Measurements from ENCODE around the gene KANTR. TPM values are rescaled to one million over a fixed set of nuclear protein-coding genes. Genes with fewer than 3 reads are reported as not detected.

KANTR gene
- polyA plus RNA-seq, 1 donor from 2014 or later = 37.5 TPM

DNA sequence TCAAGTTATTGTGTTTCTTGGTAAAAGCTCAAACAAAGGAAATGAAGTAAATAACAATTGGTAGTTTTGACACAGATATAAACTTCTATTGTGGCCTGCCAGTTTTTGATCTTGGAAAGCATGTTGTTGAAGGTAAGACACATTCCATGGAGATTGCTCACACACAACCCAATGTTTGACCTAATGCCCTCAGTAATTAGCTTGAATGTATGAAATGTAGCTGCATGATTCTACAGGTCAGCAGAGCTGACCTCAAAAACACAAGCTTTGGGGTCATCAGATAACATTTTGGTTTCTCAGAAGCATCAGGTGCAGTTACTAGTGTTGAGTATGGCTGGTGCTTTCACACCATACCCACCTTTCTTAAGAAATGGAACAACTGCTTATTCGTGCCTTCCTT lies 28.8 kb upstream of the KANTR start:
- Histone ChIP-seq H3K9me3 (ENCODE audit: low read length) (no peaks in the 10 kb centered on the region), H3F3A (ENCODE audit: insufficient read depth, low read length, poor library complexity, severe bottlenecking) (no peaks in the 10 kb centered on the region), H3K79me2 (replicated peaks; ENCODE audit: insufficient read depth, low read length) (no peaks in the 10 kb centered on the region), H3K9ac (ENCODE audit: low read length) (no peak overlapping the region), H3K4me2 (ENCODE audit: low read length) (no peak overlapping the region), H3K27me3 (ENCODE audit: insufficient read depth, low read depth, low read length) (no peaks in the 10 kb centered on the region), H3K27ac (ENCODE audit: low read length) (no peak overlapping the region), H3K9me2 (ENCODE audit: insufficient read depth, low read length) (no peaks in the 10 kb centered on the region), H3K36me3 (ENCODE audit: insufficient read depth, low read length) (no peaks in the 10 kb centered on the region), H3K4me3 (ENCODE audit: low read length) (no peak overlapping the region), H2AFZ (ENCODE audit: low read depth, low read length) (no peak overlapping the region), H4K20me1 (ENCODE audit: insufficient read depth) (no peaks in the 10 kb centered on the region)
- TF ChIP-seq MXI1 (conservative IDR thresholded peaks at IDR 0.05; ENCODE audit: poor library complexity, severe bottlenecking) (no peak), TAF1 (IDR thresholded peaks at IDR 0.05; ENCODE audit: low read depth) (no peak)

DNA sequence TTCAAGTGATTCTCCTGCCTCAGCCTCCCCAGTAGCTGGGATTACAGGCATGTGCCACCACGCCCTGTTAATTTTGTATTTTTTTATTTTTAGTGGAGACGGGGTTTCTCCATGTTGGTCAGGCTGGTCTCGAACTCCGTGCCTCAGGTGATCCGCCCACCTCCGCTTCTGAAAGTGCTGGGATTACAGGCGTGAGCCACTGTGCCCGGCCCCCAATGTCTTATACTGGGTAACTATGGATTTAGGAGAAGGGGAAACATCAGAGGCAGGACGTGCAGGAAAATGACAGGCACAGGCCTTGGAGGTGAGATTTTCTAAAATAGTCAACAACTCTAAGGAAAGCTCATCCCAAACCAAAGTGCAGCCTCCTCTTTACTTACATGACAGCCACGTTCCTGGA lies 22.9 kb upstream of the KANTR start:
- no peaks in the 10 kb centered on the region for H3F3A ChIP-seq (ENCODE audit: insufficient read depth, low read length, poor library complexity, severe bottlenecking)
- no peaks in the 10 kb centered on the region for H3K79me2 ChIP-seq (replicated peaks; ENCODE audit: insufficient read depth, low read length)
- H4K20me1 ChIP-seq (ENCODE audit: insufficient read depth) = no peaks in the 10 kb centered on the region
- H3K4me2 ChIP-seq (ENCODE audit: low read length) = no peak overlapping the region
- no peak overlapping the region for H3K27ac ChIP-seq (ENCODE audit: low read length)
- no peak overlapping the region for H3K4me3 ChIP-seq (ENCODE audit: low read length)
- H3K27me3 ChIP-seq (ENCODE audit: insufficient read depth, low read depth, low read length) = no peaks in the 10 kb centered on the region
- no peak overlapping the region for H3K9ac ChIP-seq (ENCODE audit: low read length)
- TF ChIP-seq EZH2 (IDR thresholded peaks at IDR 0.05; ENCODE audit: borderline replicate concordance, insufficient read depth, low read length, poor library complexity, severe bottlenecking) = no peak
- no peak for TF ChIP-seq MXI1 (conservative IDR thresholded peaks at IDR 0.05; ENCODE audit: poor library complexity, severe bottlenecking)
- TF ChIP-seq POLR2AphosphoS5 (IDR thresholded peaks at IDR 0.05) = no peak
- no peak for TF ChIP-seq CTCF (IDR thresholded peaks at IDR 0.05; ENCODE audit: poor library complexity, severe bottlenecking)
- no peak for TF ChIP-seq EP300 (conservative IDR thresholded peaks at IDR 0.05; ENCODE audit: poor library complexity, severe bottlenecking)
- no peak for TF ChIP-seq RAD21 (conservative IDR thresholded peaks at IDR 0.05)
- no peak for TF ChIP-seq TAF1 (IDR thresholded peaks at IDR 0.05; ENCODE audit: low read depth)
- TF ChIP-seq REST (IDR thresholded peaks at IDR 0.05; ENCODE audit: borderline replicate concordance) = no peak
- no peak for TF ChIP-seq SMC3 (conservative IDR thresholded peaks at IDR 0.05; ENCODE audit: poor library complexity)
- H3K9me3 ChIP-seq (ENCODE audit: low read length) = no peaks in the 10 kb centered on the region
- no peaks in the 10 kb centered on the region for H3K9me2 ChIP-seq (ENCODE audit: insufficient read depth, low read length)
- no peaks in the 10 kb centered on the region for H3K36me3 ChIP-seq (ENCODE audit: insufficient read depth, low read length)
- no peak overlapping the region for H2AFZ ChIP-seq (ENCODE audit: low read depth, low read length)
